Measurements from ENCODE around the gene IGF1. TPM values are rescaled to one million over a fixed set of nuclear protein-coding genes. Genes with fewer than 3 reads are reported as not detected.

Gene IGF1
- total RNA-seq (2014; rRNA removed; shearing (Covaris generic)) = 0.17 and 0.25 TPM in 2 replicates

DNA sequence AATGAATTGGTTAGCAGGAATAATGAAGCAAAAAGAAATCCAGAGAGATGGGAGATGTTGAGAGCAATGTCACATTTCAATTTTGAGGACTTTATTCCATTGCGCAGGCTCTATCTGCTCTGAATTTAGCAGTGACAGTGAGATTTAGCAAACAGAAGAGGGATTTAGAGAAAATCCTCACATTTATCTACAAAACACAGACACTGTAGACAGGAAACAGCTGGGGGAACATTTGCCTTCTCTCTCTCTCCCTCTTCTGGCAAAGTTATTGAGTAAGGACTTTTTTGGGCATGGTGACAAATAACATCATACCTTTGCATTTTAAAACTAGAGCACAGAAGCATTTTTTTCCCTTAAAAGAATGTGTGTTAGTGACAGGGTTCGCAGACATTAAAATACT is at the start of gene IGF1:
Gene IGF1 (minus strand): TSS at position 158 of the 400 bp plus-strand sequence. CDS start 182 bp downstream, outside the sequence.
- DNase-seq (ENCODE audit: low spot score) = no peak

DNA sequence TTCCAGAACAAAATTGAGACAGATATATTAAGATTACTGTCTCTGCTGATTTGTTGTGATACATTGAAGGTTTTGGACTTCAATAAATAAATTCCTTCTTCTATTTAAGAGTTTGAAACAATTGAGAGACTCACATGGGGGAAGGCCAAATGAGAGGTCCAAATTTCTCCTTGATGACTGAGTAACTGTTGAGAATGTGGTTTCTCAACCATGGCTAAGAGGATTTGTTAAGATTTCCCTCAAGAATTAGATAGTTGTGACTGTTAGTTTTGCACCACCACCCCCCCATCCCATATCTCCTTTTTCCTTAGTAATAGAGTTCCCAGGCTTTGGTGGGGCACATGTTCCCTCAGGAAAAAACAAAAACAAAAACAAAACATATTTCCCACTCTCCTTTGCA is 47.7 kb upstream of the IGF1 start:
- no peak for DNase-seq (ENCODE audit: low spot score)

DNA sequence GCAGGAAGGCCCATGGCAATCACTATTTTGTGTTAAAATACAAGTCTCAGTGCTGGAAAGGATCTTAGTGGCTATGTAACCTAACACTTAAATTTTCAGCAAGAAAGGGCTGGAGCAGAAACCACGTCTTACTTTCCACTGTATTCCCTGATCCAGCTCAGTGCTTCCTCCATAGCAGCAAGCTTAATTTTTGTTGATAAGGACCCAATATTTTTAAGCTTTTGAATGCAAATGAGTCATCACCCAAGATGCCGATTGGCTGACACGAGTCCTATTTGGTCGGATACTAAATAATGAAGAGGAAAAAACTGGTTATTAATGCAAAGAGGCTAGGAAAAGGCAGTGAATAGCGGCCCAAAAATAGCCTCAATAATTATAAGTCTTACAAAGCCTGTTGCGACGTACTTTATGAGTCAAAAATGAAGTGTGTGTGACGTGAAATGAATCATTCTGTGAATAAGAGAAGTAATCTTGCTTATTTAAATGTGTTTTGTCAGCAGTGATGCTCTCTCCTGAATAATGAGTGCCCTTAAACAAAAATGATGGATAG is 46.9 kb upstream of the IGF1 start:
- DNase-seq (ENCODE audit: low spot score) = no peak

DNA sequence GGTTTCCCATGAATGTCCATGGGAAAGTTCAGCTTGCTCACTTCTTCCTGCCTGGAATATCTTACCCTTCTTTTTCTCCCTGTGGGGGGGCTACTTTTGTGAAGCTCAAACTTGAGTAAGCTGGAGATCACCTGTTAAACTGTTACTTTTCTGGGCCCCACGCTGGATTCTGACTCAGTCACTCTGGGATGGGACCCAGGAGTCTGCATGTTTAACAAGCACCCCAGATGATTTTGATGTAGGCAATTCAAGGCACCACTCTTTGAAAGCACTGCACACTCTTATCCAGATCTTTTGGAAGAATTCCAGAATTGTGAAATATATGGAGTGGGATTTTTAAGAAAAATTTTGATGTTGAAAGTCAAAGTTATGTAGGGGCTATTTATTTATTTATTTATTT is 46.3 kb upstream of the IGF1 start:
- DNase-seq (ENCODE audit: low spot score) = no peak

DNA sequence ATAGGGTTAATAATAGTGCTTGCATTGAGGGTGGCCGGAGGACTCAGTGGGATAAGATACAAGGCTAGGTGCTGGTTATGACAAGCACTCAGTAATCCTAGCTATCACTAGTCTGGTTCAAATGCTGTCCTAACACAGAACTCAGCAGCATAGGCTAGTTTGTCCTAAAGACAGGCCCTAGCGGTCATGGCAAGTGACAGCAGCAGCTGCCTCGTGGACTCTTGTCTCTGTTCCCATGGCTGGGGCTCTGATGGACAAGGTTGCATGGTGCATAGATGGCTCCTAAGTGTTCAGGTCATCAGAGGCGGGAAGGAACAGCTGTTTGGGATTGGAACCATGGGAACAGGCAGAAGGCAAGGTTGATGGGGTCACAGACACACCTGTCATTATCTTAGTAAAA is 42.4 kb upstream of the IGF1 start:
- DNase-seq (ENCODE audit: low spot score) = no peak

DNA sequence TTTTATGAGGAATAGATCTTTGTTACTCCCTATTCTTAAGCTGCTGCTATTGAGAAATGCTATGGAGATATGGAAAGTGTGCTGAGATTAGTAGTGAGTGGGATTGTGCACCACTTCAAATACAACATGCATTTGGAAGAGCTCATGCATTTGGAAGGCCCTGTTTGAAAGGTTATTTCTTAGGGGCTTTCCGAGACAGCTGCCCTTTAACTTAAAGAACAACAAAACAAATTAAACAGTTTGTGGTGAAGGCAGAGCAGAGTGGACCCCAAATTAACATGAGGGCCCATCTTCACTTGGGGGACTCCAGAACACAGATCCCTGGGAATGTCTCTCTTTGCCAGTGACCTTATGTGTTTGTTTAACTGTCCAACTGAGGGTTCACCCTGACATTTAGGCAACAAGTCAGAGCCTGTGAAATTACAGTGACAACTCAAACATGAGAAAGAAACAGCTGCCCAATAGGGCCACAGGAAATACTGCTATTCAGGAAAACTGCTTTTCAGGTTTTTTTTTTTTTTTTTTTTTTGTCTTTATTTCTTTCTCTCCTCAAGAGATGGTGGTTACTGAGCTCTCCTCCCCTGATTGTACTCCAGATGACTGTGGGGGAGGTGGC is 41.4 kb upstream of the IGF1 start:
- no peak for DNase-seq (ENCODE audit: low spot score)

DNA sequence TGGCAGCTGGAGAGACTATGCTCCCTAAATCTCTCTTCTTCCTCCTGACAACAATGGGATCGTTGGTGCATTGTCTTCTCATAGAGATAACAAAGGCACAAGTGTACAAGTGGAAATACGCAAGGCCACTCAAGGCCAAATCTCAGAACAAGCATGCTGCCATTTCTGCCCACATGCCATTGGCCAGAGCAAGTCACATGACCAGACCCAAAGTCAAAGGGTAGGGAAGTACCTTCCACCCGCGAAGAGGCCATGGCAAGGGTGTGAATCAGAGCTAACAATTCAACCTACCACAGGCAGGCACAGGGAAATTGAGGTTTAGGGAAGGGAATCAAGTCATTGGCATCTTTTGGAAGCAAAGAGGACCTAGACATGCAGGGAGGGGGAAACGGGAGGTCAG is 38.5 kb upstream of the IGF1 start:
- no peak for DNase-seq (ENCODE audit: low spot score)

DNA sequence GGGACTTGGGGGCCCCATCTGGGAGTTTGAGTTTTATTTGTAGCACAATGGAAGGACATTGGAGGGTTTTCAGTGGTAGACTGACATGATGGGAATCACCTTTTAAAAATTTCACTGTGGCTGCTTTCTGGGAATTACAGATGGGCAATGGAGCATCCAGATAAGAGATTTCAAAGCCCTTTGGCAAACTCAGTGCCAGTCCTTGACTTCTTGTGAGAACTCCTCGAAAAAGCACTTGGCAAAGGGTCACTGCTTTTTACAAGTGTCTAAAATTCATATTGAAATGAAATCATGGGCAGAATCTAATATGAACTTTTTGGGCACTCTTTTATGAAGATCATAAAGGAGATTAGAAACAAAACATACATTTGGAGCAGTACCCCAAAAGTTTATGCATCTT is 34.3 kb upstream of the IGF1 start:
- no peak for DNase-seq (ENCODE audit: low spot score)

DNA sequence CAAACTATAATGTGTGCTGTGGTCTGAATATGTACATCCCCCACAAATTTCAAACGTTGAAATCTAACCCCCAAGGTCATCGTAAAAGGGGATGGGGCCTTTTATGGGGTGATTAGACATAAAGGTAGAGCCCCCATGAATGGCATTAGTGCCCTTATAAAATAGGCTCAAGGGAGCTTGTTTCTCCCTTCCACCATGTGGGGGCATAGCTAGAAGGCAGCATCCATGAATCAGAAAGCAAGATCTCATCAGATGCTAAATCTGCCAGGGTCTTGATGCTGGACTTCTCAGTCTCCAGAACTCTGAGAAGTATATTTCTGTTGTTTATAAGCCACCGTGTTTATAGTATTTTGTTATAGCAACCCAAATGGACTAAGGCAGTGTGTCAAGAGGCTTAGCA is 33.4 kb upstream of the IGF1 start:
- no peak for DNase-seq (ENCODE audit: low spot score)

DNA sequence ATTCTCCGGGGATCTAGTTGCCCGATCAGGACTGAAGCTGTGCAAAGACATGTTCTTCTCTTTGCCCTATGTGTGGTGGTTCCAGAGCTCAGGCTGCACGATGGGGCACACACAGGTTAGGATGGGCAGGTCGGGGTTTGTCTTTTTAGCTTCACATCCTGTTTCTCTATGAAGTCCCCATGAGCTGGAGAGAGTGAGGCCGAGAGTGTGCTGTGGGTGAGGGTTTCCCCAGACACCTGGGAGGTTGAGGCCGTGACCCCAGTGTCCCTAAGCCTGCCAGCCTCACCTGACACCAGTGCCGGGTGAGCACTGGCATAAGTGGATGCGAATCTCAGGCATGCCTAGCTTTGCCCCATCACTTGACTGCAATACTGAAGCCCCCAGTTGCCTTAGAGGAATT is 32.9 kb upstream of the IGF1 start:
- no peak for DNase-seq (ENCODE audit: low spot score)

DNA sequence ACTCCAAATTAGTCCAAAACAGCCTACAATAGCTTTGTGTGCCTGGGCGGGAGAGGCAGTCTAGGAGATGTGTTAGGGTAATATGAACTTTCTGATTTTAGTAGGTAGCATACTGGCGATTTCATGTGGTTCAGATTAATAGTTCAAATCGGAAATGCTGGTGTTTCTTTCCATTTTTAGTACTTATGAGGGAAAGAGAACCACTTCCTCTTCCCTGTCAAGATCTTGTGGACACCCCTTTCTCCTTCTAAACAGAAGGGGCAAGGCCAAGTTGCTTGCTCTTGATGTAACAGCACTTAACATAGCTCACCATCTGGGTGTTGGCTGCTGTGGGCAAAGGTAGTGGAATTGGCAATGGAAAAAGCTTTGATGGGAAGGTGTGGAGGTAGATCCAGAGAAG is 32.2 kb upstream of the IGF1 start:
- DNase-seq (ENCODE audit: low spot score) = no peak

DNA sequence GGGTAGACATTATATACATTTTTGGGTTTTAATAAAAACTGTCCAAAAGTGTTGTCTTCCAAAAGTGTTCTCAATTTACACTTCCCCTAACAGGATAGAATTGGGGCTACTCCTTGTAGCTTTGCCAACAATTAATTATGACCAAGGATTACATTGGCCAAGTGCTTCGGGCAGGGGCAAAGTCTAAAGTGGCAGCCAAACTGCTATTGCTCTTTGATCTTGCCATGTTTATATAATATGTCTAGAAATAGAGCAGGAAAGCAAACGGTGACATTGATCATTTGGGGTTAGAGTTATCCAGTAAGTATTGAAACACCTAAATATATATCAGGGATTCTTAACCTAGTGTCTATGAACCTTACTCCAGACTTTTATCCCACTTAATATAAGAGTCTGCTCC is 31.2 kb upstream of the IGF1 start:
- no peak for DNase-seq (ENCODE audit: low spot score)

DNA sequence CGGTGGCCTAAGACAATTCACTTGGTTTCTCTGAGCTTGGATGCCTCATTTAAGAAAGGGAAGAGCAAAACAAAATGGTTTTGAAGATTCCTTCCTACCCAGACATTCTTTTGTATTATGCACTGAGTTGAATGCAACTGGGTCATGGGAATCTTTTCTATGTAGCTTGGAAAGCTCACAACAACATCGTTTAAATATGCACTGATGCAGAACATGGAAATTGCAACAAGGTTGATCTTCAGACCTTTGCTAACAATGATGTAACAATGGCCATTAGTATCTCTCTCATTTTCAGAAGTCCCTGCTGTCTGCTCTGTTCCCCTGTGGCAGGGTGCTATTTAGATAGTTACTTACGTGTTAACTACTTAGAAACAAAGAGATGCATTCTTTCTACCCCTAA is 30.1 kb upstream of the IGF1 start:
- DNase-seq (ENCODE audit: low spot score) = no peak

DNA sequence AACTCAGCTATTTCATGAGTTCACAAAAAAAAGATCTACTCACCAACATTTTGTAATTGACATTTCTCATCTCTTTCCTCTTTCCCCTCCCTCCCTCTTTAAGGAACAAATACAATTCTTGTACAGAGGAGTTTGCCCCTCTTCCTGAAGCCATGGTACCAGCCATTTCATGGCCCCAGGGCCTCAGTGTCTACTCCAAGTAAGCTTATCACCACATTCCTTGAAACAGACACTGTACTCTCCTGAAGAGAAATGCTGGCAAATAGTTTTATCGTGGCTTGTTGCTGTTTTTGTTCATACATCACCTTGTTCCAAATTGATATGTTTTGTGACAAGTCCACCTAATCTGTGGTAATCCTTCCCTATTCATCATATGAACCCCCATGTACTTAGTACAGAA is 29.7 kb upstream of the IGF1 start:
- DNase-seq (ENCODE audit: low spot score) = no peak

DNA sequence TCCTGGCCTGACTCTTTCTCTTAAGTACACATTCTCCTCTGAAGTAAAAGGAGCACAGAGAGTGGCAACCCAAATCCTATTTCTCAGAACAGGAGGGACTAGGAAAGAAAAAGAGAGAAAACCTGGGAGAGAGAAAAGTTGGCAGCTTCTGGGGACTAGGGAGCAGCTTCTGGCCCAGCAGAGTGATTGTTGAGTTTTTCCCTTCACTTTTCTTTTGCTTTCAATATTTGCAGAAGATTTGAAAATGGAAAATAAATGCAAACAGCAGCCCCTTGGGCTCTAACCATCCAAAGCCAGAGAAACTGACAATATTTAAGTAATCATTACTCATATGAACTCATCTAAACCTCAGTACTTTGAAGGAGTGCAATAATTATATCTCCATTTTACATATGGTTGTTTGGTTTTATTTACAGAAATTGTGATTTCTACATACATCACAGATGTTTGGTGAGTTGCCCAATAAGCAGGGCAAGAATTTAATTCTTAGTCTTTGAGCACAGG is 28.8 kb upstream of the IGF1 start:
- DNase-seq (ENCODE audit: low spot score) = no peak

DNA sequence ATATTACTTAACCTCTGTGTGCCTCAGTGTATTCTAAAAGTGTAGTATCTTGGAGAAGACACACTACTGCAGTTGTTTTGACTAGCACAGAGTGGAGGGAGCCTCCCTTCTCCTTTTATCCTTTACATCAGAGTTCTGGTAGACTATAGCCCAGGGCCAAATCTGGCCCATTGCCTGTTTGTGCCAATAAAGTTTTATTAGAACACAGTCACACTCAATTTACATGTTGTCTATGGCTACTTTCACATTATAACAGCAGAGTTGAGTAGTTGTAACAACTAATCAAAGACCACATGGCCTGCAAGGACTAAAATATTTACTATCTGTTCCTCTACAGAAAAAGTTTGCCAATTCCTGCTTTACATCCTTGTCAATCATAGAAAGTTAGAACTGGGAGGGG is 27.7 kb upstream of the IGF1 start:
- no peak for DNase-seq (ENCODE audit: low spot score)

DNA sequence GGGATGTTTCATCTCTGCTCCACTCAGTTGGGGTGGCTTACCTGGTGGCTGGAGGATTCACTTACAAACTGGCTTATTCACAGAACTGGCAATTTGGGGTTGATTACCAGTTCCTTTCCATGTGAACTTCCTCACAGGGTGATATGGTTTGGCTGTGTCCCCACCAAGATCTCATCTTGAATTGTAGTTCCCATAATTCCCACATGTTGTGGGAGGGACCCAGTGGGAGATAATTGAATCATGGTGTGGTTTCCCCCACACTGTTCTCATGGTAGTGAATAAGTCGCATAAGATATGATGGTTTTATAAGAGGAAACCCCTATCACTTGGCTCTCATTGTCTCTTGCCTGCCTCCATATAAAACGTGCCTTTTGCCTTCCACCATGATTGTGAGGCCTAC is 26.9 kb upstream of the IGF1 start:
- no peak for DNase-seq (ENCODE audit: low spot score)

DNA sequence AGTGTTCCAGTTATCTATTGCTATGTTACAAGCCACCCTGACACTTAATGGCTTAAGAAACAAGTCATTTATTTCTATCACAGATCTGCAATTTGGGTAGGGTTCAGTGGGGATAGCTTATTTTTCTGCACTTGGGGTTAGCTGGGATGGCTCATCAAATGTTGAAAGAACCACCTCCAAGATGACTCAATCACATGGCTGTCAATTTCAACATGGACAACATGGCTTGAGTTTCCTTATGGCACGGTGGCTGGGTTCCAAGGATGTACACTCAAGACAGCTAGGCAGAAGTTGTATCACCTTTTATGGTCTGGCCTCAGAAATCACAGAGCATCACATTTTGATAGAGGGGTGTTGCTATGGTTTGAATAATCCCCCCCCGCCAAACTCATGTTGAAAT is 24.5 kb upstream of the IGF1 start:
- no peak for DNase-seq (ENCODE audit: low spot score)

DNA sequence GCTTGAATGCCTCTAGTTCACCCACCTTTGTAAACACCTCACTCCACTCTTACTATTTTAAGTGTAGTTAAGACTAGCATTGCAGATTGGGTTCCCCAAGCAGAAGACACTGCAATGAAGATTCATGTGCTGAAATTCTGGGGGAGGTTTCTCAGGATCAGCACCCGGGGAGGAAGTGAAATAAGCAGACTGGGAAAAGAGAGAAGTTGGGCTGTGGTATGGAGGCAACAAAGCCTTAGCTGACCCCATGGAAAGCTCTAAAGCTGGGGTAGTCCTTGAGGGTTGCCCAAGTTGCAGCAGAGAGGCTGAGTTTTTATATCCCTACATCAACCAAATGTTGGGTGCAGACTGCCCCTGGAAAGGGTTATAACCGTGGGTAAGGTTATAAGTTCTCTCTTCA is 23.9 kb upstream of the IGF1 start:
- DNase-seq (ENCODE audit: low spot score) = no peak

DNA sequence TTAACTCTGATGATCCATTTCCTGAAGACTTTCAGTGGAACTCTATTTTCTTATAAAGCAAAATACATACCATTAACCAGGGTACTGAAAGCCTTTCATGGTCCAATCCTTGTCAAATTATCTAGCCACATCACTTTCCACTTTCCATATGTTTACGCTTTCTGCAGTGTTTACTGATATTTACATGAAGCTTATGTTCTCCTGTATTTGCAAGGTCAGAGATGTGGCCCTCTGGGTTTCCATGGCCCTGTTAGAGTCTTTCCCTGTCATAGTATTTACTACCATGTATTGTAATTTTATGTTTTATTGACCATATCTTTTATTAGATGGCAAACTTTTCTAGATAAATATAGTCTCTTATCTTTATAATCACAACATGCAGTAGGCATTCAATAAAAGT is 23.5 kb upstream of the IGF1 start:
- DNase-seq (ENCODE audit: low spot score) = no peak

DNA sequence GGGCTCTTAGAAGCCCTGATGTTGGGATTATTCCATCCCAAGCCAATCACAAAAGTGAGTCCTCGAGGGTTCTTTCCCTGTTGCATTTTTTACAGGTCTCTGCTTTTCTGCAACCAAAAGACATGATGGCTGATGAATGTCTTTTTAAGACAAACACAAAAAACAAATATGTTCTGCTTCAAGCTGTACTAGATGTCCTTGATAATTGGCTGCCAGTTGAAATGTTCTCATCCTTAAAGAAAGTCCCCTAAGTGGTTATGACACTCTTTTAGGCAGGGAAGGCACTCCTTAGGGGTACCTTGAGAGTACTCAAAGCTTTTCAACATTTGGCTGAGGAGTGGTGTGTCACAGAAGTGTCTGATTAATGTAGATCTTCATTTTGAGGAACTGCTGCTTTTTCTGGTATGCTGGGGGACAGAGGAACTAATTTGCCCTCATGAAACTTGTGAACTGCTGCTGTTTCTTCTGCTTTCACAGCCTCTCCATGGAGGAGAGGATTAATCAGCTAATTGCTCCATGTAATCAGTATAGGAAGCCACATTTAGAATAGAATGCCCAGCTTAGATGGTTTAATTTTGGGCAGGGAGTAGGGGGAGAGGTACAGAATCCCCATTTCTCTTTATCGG is 22.8 kb upstream of the IGF1 start:
- DNase-seq (ENCODE audit: low spot score) = no peak

DNA sequence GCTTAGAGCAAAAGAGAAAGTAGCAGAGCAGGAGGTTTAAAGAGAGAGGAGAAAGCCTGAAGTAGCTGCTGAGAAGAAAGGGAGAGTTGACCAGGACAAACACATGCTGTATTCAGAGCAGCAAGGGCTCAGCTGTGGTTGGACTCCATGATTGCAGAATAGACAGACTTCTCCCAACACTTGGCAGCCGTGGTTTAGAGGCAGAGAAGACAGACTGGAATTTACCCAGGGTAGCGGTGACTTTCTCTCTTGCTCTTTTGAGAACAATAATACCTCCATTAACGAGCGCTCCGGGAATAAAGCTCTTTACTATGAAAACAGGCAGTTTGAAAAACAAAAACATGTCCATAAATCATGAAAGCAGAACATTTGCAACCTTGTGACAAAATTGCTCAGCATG is 21.4 kb upstream of the IGF1 start:
- DNase-seq (ENCODE audit: low spot score) = no peak

DNA sequence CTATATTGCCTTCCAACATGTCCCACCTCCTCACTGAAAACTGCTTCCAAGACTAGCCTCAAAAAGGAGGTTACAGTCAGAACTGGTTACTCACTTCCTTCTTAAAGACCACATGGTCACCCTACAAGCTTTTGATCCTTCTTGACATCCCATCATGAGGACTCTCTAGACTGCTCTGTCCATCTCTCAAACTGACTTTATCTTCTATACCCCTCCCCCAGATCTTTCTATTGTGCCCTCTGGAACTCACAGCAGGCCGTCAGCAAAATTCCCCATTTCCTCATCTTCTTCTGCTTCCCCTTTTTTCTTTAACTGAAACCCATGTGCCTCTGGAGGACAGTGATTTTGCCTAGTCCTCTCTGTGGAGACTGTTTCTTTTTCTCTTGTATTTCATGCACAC is 18.1 kb upstream of the IGF1 start:
- DNase-seq (ENCODE audit: low spot score) = no peak

DNA sequence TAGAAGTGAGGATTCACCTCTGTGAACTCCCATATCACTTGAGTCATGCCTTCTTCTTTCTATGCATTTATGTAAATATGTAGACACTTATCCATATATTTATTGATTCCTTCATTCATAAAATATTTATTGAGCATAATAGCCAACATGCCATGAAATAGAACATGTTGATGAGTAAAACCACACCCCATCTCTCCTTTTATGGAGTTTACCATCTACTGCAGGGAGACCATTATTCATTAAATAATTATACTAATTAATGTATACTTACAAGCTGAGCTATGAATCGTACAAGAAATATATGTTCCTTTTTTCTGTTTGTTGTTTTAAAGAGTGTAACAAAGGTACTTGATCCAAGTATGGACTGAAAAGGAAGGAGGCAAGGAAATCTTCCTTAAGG is 17.4 kb upstream of the IGF1 start:
- no peak for DNase-seq (ENCODE audit: low spot score)
